GM12878 (cell line): ENCODE data around the gene CFAP54. TPM values are rescaled to one million over a fixed set of nuclear protein-coding genes. Genes with fewer than 3 reads are reported as not detected.
A peak's percentile ranks its signal among the peaks of the same experiment; 100 is the strongest.

Source experiments
- ATAC-seq: fragments of 200-7000 bp; cut with Tn5 transposase; 3 replicates; pipeline ENCODE4 v1.9.1; 2020; ENCODE audit warnings: mild to moderate bottlenecking, moderate library complexity
- BruUV-seq: library from RNA; stranded (reverse); fragments of 400-500 nt; replicated peaks from 2 replicates; lab custom pipeline; 2021; lab: Mats Ljungman, UMichigan
- CTCF ChIA-PET: fragments of 300-600 bp; sonication (Branson Sonifier 250); formaldehyde crosslinking; extraction: SDS; loops from one replicate; lab custom pipeline; 2021; ENCODE audit warnings: inconsistent platforms; lab: Yijun Ruan, JAX
- POLR2A ChIA-PET: fragments of 350-600 bp; formaldehyde crosslinking; extraction: SDS; loops from one replicate; lab custom pipeline; 2021; ENCODE audit warnings: inconsistent platforms; lab: Charles Lee
- RAD21 ChIA-PET: fragments of 300-600 bp; sonication (Branson Sonifier 250); formaldehyde crosslinking; loops from one replicate; lab custom pipeline; 2023; ENCODE audit warnings: antibody characterized with exemption; ENCODE audit not compliant: unreplicated experiment; lab: Charles Lee
- SMC1A ChIA-PET: fragments of 300-600 bp; sonication (Branson Sonifier 250); formaldehyde crosslinking; loops from one replicate; lab custom pipeline; 2023; ENCODE audit not compliant: unreplicated experiment, uncharacterized antibody; lab: Charles Lee
- DNase-seq: peaks from one replicate; pipeline ENCODE4 v3.0.0-alpha.2; 2011; ENCODE audit warnings: low read depth, low spot score
- FAIRE-seq: peaks from 3 replicates; lab custom pipeline; 2011; peaks lifted over from hg19 to GRCh38; lab: Jason Lieb, UNC
- H2AFZ ChIP-seq: 2 replicates; pipeline ENCODE4 v1.6.0; 2011; ENCODE audit warnings: low read depth, low read length, control low read depth; ENCODE audit not compliant: control insufficient read depth
- H3K27ac ChIP-seq: 2 replicates; pipeline ENCODE4 v1.5.1; 2011; ENCODE audit warnings: control low read depth; ENCODE audit not compliant: control insufficient read depth, insufficient read depth
- H3K27me3 ChIP-seq, 2 experiments: replicated peaks in 1 of 2; 2 replicates each; pipeline versions ENCODE4 v1.6.0 to v1.6.1; 2011; ENCODE audit warnings: low read length in 1 of 2; ENCODE audit not compliant: control insufficient read depth in 2 of 2, insufficient read depth in 2 of 2
- H3K36me3 ChIP-seq, 2 experiments: 2 replicates each; pipeline ENCODE4 v1.5.1; 2011; ENCODE audit warnings: low read length in 1 of 2; ENCODE audit not compliant: control insufficient read depth in 2 of 2, insufficient read depth in 2 of 2
- H3K4me1 ChIP-seq: 2 replicates; pipeline ENCODE4 v1.6.1; 2011; ENCODE audit warnings: mild to moderate bottlenecking, low read length, moderate library complexity, mixed read lengths; ENCODE audit not compliant: control insufficient read depth, insufficient read depth
- H3K4me2 ChIP-seq: 2 replicates; pipeline ENCODE4 v1.6.0; 2011; ENCODE audit warnings: control low read depth; ENCODE audit not compliant: control insufficient read depth, insufficient read depth
- H3K4me3 ChIP-seq: fragments of 200-600 bp; sonication (generic); 2 replicates; pipeline ENCODE4 v1.5.1; 2016
- H3K79me2 ChIP-seq: 2 replicates; pipeline ENCODE4 v1.6.0; 2011; ENCODE audit warnings: low read length; ENCODE audit not compliant: control insufficient read depth, insufficient read depth
- H3K9ac ChIP-seq: 2 replicates; pipeline ENCODE4 v1.8.0; 2011; ENCODE audit warnings: low read length, control low read depth, mixed read lengths; ENCODE audit not compliant: control insufficient read depth, insufficient read depth
- H3K9me3 ChIP-seq: replicated peaks from 3 replicates; pipeline ENCODE4 v1.5.1; 2011; ENCODE audit warnings: mild to moderate bottlenecking, low read length; ENCODE audit not compliant: control insufficient read depth, insufficient read depth
- H4K20me1 ChIP-seq: 2 replicates; pipeline ENCODE4 v1.6.0; 2011; ENCODE audit not compliant: control insufficient read depth, insufficient read depth
- ATF7 ChIP-seq: fragments of 450-650 bp; IDR thresholded peaks from 2 replicates; pipeline ENCODE4 v1.6.1; 2016; ENCODE audit warnings: low read depth, mild to moderate bottlenecking
- EP300 ChIP-seq, 2 experiments: fragments of 150-350 bp in 1 of 2; IDR thresholded peaks; 2 replicates each; pipeline ENCODE4 v1.6.1; 2011 to 2012; ENCODE audit warnings: low read depth in 2 of 2, low read length in 2 of 2, borderline replicate concordance in 1 of 2, improper control_type of control experiment in 1 of 2, inconsistent platforms in 1 of 2; ENCODE audit not compliant: control insufficient read depth in 1 of 2
- KDM1A ChIP-seq: fragments of 200-600 bp; sonication (generic); IDR thresholded peaks from 2 replicates; pipeline ENCODE4 v1.6.1; 2016; ENCODE audit warnings: borderline replicate concordance
- MXI1 ChIP-seq: fragments of 150-350 bp; IDR thresholded peaks from 2 replicates; pipeline ENCODE4 v1.6.1; 2011; ENCODE audit warnings: low read depth, mild to moderate bottlenecking, inconsistent platforms, low read length, improper control_type of control experiment
- PAX8 ChIP-seq: fragments of 450-650 bp; IDR thresholded peaks from 2 replicates; pipeline ENCODE4 v1.6.1; 2017; ENCODE audit warnings: mild to moderate bottlenecking, moderate library complexity
- POLR2AphosphoS5 ChIP-seq: IDR thresholded peaks from 2 replicates; pipeline ENCODE4 v1.6.1; 2011; ENCODE audit warnings: mild to moderate bottlenecking, low read length, inconsistent platforms
- RUNX3 ChIP-seq: IDR thresholded peaks from 2 replicates; pipeline ENCODE4 v1.6.1; 2012; ENCODE audit warnings: low read length, inconsistent platforms
- SMAD1 ChIP-seq: fragments of 450-650 bp; IDR thresholded peaks from 2 replicates; pipeline ENCODE4 v1.6.1; 2018; ENCODE audit warnings: mild to moderate bottlenecking, low read depth; ENCODE audit not compliant: partially characterized antibody
- SPI1 ChIP-seq: IDR thresholded peaks from 2 replicates; pipeline ENCODE4 v1.6.1; 2011; ENCODE audit warnings: low read depth, mild to moderate bottlenecking, low read length, moderate library complexity, borderline replicate concordance; ENCODE audit not compliant: insufficient read depth
- STAT3 ChIP-seq: IDR thresholded peaks from 2 replicates; pipeline ENCODE4 v1.6.1; 2011; ENCODE audit warnings: low read depth, low read length, improper control_type of control experiment
- WGBS: methylation state at CpG from one replicate; pipeline ENCODE4 v1.1.6; 2016; ENCODE audit warnings: low lambda C conversion rate; ENCODE audit not compliant: insufficient replicate concordance, insufficient coverage; ENCODE audit errors: missing lambda C conversion rate; 5-methylcytosine and 5-hydroxymethylcytosine counted together
- in situ Hi-C: fragments of 300-500 bp; cut with MboI; formaldehyde crosslinking; loops from 9 replicates; pipeline ENCODE4 v1.14.3; 2018; ENCODE audit warnings: mixed read lengths
- intact Hi-C: fragments of 100-400 bp; cut with micrococcal nuclease; formaldehyde crosslinking; loops from one replicate; pipeline ENCODE4 v1.14.2; 2022; ENCODE audit not compliant: unreplicated experiment
- polyA plus RNA-seq, 11 experiments: library from polyadenylated mRNA; depleted of rRNA in 4 of 11; unstranded in 6 of 11; stranded (reverse) in 5 of 11; fragments of >200 nt; fragmentation: Nextera tagmentation in 4 of 11; fragmentation: Illumina TruSeq in 1 of 11; extraction: Ambion mirVana in 4 of 11; extraction: Trizol in 1 of 11; gene quantifications; 1 replicate in 1 of 11; 2 replicates in 10 of 11; pipeline versions ENCODE4 v1.2.1 to v1.2.3, GENCODE V29; 2011 to 2016; ENCODE audit warnings: inconsistent platforms in 2 of 11, missing spikeins in 2 of 11, low read depth in 1 of 11
- total RNA-seq, 4 experiments: library from RNA; depleted of rRNA in 3 of 4; stranded (reverse); fragments of >200 nt in 3 of 4; fragmentation: Illumina TruSeq in 1 of 4; extraction: Trizol in 1 of 4; gene quantifications; 2 replicates each; pipeline versions ENCODE4 v1.2.1 to v1.2.3, GENCODE V29; 2013 to 2021
- TF ChIP-seq, protein P1 (sequence below): fragments of 450-650 bp; IDR thresholded peaks from 2 replicates; pipeline ENCODE4 v1.6.1; 2017; ENCODE audit warnings: low read depth, mild to moderate bottlenecking, moderate library complexity
- TF ChIP-seq, protein P2 (sequence below): IDR thresholded peaks from 2 replicates; pipeline ENCODE4 v1.6.1; 2011; ENCODE audit warnings: borderline replicate concordance, low read depth, mild to moderate bottlenecking, moderate library complexity, low read length; ENCODE audit not compliant: insufficient read depth, poor library complexity, severe bottlenecking

The CFAP54 gene
- total and polyA plus RNA-seq, 10 of the 15 experiments (the other 5 are each of a cell fraction or from before 2014, with no cell fraction given) = 0.19 to 1.5 (median 0.56) TPM

DNA sequence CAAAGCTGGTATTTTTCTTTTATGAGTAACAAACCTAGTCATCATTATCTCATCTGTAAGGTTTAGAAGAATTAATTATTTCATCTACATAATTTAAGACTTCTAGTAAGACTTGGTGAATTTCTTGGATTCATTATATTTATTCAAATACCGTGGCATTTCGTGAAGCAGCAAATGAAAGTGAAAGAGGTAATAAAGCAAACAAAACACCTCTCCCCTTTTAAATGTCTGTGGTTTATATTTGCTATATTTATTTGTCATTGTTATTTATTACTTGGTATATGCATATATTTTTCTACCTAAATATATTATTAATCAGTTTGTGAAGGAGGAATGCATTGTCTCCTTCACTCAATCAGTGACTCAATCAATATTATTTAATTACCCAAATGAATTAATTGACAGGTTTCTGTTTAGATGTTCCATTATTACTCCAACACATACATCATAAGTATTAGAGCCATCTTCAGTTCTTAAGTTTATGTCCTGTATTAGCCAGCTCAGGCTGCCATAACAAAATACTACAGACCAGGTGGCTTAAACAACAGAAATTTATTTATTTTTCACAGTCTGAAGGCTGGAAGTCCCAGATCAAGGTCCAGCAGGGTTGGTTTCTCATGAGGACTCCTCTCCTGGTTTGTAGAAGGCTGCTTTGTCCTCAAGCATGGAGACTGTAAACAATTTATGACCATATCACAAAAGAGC, 6.6 kb downstream of the CFAP54 start (continued):
- TF ChIP-seq, protein P1, sequence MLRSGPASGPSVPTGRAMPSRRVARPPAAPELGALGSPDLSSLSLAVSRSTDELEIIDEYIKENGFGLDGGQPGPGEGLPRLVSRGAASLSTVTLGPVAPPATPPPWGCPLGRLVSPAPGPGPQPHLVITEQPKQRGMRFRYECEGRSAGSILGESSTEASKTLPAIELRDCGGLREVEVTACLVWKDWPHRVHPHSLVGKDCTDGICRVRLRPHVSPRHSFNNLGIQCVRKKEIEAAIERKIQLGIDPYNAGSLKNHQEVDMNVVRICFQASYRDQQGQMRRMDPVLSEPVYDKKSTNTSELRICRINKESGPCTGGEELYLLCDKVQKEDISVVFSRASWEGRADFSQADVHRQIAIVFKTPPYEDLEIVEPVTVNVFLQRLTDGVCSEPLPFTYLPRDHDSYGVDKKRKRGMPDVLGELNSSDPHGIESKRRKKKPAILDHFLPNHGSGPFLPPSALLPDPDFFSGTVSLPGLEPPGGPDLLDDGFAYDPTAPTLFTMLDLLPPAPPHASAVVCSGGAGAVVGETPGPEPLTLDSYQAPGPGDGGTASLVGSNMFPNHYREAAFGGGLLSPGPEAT = peak; percentile 51; the same call in 1 of the 2 replicates

DNA sequence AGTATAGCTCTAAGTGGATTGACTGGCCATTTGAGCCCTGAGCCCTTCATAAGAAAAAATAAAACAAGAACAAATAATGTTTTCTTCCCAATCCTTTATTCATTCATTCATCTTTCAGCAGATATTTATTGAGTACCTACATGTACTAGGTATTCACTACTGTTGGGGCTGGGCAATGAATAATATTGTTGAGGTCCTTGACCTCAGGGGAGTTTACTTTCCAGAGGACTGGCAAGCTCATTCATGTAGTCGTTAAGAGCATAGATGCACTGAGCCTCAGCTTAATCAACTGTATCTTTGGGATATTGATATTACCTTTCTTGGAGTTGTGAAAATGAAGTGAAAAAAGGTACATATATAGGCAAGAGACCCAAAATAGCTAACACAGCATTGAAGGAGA, 7.6 kb downstream of the CFAP54 start:
- in situ Hi-C loops = no loop called here
- WGBS = 26% methylated on average over 1 of the region's 1 CpG
- intact Hi-C loops = no loop called here
- H4K20me1 ChIP-seq = no peaks in the 10 kb centered on the region
- DNase-seq (no peak), ATAC-seq (no peak), FAIRE-seq (no peak)
- H3K27ac ChIP-seq = no peak overlapping the region
- SMC1A ChIA-PET = interaction anchor here (0.6 to 15.0 kb wide), 8 partner anchors 8 to 285 kb away, joined by 3 to 237 read pairs (median 4); partner anchors contain the start of gene CFAP54
- POLR2A ChIA-PET = interaction anchor here (1.1 kb wide), 2 partner anchors 53 to 96 kb away, joined by 3 to 4 read pairs; no protein-coding TSS in a partner anchor
- H3K36me3 ChIP-seq = no peaks in the 10 kb centered on the region
- H3K9ac ChIP-seq = no peak overlapping the region
- H3K9me3 ChIP-seq = no peaks in the 10 kb centered on the region; the same call in 2 of the 3 replicates
- TF ChIP-seq ATF7 = no peak
- TF ChIP-seq EP300 (IDR thresholded peaks at IDR 0.05; ENCODE audit: borderline replicate concordance in 1 of 2, control insufficient read depth in 1 of 2, low read depth in 2 of 2, low read length in 2 of 2) = no peak
- no peak for TF ChIP-seq MXI1
- no peak for TF ChIP-seq STAT3
- TF ChIP-seq, protein P2, sequence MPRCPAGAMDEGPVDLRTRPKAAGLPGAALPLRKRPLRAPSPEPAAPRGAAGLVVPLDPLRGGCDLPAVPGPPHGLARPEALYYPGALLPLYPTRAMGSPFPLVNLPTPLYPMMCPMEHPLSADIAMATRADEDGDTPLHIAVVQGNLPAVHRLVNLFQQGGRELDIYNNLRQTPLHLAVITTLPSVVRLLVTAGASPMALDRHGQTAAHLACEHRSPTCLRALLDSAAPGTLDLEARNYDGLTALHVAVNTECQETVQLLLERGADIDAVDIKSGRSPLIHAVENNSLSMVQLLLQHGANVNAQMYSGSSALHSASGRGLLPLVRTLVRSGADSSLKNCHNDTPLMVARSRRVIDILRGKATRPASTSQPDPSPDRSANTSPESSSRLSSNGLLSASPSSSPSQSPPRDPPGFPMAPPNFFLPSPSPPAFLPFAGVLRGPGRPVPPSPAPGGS = no peak
- TF ChIP-seq KDM1A = no peak
- TF ChIP-seq POLR2AphosphoS5 = no peak
- no peak for TF ChIP-seq PAX8
- no peak for TF ChIP-seq SPI1
- no peak for TF ChIP-seq RUNX3
- no peak for TF ChIP-seq SMAD1
- CTCF ChIA-PET = interaction anchor here (0.6 to 16.7 kb wide), 6 partner anchors 8 to 281 kb away, joined by 3 to 304 read pairs (median 6); partner anchors contain the start of gene CFAP54
- RAD21 ChIA-PET = interaction anchor here (0.7 to 3.0 kb wide), 7 partner anchors 11 to 97 kb away, joined by 3 to 24 read pairs (median 3); partner anchors contain the start of gene CDK17
- no peaks in the 10 kb centered on the region for H3K27me3 ChIP-seq
- peaks cover 24% of the 10 kb centered on the region for H3K4me1 ChIP-seq
- H2AFZ ChIP-seq = no peak overlapping the region
- no peak overlapping the region for H3K4me3 ChIP-seq
- no peaks in the 10 kb centered on the region for H3K79me2 ChIP-seq
- BruUV-seq = no TSS peak
- no peak overlapping the region for H3K4me2 ChIP-seq
